SIG-M5 treated with dmso at 0.1 percent for 504 hours (cell line): Measurements from ENCODE around the gene ICAM3.
A peak's percentile ranks its signal among the peaks of the same experiment; 100 is the strongest.

Source experiments
- DNase-seq: peaks from one replicate; lab custom pipeline; 2025; ENCODE audit not compliant: unreplicated experiment; lab: John Stamatoyannopoulos, UW

Gene ICAM3

DNA sequence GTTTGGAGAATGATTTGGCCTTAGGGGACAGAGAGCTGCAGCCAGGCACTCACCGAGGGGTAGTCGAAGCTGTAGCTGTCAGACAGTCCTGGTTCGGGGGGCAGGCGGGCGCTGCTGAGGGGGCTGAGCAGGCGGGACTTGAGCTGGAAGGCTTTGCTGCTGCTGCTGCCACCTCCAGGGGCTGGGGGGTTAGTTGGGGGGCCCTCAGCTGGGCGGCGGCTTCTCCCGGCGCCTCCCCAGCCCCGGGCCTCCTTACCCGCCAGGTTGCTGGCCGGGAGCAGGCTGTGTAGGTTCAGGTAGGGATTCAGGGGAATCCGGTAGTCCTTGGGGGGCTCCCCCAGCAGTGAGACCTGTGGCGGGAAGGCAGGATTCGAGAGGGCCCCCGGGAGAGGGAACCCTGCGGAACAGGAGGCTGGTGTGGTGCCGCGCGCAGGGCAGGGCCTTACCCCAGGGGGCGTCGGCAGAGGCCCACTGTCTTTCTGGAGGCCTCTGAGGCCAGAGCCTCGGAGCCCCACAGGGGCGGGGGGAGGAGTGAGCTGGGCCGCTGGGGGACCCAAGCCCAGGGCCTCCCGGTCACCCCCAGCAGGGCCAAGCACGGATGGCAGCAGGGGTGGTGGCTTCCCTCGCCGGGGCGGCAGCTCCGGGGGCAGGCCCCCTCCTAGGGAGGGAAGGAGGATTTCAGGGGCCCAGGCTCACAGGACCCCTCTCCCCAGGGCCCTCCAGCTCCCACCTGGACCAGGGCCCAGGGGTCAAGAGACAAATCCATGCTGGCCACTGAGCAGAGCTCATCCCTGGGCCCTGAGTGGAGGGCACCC, 18.6 kb downstream of the ICAM3 start:
- DNase-seq = no peak

DNA sequence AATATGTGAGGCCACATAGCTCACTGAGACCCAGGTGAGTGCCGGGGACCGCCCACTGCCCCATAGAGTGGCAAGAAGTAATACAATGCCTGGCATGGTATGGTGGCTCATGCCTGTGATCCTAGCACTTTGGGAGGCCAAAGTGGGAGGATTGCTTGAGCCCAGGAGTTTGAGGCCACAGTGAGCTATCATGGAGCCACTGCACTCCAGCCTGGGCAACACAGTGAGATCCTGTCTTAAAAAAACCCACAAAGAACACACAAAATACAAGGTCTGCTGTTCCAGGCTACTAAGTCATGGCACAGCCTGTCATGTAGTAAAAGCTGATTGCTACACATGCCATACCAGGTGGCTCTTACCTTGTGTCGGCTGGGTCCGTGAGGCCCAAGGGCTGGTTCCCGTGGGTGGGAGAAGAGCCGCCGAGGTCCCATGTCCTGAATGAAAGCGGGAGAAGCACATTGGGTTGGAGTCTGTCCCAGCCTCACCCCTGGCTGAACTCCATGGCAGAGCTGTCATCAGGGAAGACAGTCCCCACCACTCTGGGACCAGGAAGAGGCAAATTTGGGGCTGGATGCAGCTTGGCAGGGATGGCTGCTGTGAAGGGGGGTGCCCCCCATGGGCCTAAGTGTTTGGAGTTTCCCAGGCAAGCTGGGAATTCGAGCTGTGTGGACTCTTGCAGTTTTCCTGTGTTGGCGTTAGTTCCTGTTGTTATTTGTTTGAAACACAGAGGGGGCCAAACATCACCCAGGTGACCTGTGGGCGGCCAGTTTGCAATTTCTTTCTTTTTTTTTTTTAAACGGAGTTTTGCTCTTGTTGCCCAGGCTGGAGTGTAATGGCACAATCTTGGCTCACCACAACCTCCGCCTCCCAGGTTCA, 20.4 kb downstream of the ICAM3 start:
- no peak for DNase-seq

DNA sequence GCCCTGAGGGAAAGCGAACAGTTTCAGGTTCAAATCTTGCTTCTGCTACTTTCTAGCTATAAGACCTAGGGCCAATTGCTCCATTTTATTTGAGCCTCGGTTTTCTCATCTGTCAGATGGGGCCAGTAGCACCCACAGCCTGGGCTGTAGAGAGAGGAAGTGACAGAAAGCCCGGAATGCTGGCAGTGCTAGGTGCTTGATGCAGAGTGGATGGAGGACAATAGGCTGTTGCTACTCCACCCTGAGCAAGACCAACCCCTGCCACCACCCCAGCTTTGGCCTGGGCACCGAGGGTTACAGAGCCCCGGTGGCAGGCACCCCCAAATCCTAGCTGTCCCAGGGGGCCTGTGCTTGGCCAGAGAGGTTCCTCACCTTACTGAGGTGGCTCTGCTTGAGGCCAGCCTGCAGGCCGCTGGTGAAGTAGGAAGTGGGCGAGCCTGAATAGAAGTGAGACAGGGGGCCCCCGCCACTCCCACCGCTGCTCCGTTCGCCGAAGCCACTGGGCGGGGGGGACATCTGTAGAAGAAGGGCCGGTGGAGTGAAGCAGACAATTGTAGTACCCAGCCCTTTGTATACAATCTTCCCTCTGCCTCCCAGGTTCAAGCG, 21.5 kb downstream of the ICAM3 start:
- no peak for DNase-seq

DNA sequence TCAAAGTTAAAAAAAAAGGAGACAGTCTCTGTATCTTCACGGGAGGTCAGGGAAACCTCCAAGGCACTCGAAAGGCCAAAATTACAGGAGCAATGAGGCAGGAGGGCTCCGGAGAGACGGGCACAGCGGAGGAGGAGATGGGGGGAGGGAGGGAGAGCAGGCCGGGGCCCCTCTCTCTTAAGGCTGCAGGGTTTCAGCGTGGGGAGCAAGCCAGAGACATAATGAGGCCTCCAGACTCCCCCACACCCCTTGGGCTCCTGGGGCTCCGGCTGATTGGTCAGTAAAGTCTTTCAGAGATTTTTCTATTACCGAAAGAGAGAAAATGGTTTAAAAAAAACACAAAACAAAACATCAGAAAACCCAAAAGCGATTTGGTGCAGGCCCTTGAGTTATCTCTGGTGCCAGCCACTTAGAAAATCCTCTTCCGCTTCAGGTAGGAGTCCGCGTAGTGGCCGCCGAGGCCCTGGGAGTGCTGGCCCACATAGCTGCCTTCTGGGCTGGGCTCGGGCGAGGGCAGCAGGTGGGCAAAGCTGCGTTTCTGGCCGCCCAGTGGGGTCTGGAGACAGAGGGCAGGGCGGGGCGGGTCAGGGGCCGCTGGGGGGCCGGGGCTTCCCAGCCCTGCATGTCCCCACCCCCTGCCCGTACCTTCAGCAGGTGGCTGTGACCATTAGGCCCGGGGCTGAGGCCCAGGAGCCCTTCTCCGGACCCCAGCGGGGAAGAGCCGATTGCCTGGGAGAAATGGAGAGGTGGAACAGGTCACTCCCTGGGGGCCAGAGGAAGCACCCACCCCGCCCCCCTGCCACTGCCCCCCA, 22.2 kb downstream of the ICAM3 start:
- no peak for DNase-seq

DNA sequence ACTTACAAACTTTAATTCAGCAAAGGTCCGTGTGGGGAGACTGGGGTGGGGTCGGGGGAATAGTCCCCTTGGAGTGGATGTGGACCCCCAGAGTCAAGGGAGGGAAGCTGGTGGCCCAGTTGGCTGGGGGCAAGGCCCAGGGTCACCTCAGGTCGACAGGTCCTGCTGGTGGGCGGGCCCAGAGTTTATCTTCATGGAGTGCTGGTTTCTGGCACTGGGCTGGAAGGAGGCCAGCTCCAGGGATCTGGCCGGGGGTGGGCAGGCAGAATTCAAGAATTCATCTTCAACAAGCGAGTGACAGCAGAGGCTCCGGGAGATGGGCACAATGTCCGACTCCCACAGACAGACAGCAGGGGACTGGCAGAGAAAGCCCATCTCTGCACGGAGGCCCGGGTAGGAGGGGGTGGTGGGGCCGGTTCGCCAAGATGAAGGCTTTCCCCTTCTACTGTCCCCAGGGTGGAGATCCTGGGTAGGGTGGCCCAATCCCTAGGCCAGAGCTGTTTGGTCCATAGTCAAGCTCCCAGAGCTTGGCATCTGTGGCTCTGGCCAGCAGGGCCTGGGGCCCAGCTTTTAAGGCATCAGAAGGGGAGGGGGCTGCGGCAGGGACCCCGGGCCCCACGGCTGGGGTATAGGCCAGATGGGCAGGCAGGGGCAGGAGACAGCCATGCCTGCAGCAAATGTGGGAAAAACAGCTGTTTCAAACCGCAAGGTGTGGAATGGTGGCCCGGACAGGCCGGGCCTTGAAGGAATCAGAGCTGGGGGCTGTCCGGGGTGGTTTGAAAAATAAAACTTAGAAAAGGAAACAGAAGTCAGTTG, 23.0 kb downstream of the ICAM3 start:
- no peak for DNase-seq

DNA sequence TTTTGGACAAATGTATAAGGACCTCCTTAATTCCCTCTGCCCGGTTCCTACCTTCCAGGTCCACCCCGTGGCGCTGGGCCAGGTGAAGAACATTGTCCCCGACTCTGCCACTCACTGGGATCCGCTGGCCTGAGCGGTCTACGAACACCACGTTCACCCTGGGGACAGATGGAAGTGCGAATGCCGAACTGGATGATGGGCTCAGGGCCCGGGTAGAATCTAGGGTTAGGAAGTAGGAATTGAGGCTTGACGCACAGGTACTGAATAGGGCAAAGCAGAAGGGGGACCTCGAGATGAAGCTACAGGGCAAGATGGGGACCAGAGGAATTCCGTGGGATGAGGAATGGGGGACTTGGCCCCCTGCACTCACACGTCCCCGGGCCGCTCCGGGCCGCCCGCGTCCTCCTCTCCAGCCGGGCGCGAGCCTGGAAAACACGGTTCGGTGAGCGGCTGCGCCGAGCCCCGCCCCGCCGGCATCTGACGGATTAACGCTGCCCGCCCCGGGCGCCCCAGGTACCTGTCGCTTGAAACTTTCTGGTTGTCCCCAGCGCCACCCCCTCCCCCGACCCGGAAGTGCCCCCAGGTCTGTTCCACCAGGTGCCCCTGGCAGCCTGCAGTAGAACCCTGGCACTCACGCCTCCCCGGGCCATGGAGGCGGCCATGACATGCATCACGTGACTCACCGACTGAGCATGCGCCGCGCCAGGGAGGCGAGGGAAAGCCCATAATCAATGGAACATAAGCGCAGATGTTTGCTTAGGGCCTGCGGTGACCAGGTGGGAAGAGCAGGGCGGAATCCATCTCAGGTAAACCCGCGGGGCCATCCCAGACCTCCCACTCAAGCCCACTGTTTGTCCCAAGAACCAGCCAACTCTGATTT, 23.8 kb downstream of the ICAM3 start, which contains the start of gene FDX2:
Gene FDX2 (minus strand): TSS at position 681 of the 880 bp plus-strand sequence. CDS start 19 bp downstream, at position 662.
- DNase-seq = peak; percentile 50

DNA sequence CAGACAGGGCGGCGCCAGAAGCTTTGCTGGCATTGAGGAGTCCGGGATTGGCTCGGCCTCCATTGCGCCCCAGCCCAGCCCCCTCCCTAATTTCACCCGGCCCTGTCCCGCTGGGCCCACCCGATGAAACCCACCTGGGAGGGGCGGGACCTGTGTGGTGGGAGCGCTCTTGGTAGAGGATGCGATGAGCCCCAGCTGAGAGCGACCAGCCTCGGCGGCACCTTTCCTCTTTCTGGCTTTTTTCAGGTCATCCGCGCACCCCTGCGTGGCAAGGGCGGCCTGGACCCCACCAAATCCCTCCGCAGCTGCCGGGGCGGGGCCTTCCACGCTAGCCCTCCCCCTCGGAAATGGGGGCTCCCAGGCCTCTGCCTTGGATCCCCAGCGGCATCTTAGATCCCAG, 30.0 kb downstream of the ICAM3 start, which contains the start of gene ZGLP1:
Gene ZGLP1 (minus strand): TSS at position 393 of the 400 bp plus-strand sequence.
- DNase-seq = no peak

DNA sequence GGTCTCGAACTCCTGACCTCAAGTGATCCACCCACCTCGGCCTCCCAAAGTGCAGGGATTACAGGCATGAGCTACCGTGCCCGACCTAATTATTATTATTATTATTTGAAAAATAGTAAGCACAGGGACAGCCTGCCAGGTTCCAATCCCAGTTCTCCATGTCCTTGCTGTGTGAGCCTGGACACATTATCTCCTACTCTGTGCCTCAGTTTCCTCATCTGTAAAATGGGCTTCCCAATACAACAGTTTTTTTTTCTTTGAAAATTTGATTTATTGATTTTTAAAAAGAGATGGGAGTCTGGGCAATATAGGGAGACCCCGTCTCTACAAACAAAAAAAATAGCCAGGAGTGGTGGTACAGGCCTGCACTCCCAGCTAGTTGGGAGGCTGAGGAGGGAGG, 33.1 kb downstream of the ICAM3 start:
- DNase-seq = no peak

DNA sequence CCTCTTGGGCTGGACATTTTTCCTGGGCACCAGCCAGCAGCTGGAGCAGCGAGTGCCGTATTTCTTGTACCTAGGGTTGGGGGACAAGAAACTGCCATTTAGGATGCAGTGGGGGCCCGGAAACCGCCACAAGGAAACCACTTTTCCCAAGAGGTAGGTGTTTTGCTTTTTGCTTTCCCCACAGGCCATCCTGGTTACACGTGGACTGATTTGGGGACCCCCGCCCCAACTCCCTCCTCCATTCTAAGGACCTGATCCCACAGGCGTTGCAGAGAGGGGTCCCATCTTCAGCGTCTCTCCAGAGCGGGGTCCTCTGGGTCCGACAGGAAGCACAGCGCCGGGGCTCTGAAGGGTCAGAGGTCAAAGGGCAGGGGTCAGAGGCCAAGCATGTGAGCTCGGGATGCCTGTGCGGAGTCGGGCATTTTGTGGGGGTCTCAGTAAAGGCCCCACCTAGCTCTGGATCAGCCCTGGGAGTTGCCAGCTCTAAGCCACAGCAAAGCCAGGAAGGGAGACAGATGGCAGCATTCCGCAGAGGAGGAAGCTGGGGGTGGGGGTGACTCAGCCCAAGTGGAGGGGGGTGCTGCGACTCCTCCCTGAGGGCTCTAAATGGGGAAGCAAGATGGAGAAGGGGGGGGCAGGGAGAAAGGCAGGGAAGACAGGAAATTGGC, 34.2 kb downstream of the ICAM3 start:
- peak; percentile 46 for DNase-seq

DNA sequence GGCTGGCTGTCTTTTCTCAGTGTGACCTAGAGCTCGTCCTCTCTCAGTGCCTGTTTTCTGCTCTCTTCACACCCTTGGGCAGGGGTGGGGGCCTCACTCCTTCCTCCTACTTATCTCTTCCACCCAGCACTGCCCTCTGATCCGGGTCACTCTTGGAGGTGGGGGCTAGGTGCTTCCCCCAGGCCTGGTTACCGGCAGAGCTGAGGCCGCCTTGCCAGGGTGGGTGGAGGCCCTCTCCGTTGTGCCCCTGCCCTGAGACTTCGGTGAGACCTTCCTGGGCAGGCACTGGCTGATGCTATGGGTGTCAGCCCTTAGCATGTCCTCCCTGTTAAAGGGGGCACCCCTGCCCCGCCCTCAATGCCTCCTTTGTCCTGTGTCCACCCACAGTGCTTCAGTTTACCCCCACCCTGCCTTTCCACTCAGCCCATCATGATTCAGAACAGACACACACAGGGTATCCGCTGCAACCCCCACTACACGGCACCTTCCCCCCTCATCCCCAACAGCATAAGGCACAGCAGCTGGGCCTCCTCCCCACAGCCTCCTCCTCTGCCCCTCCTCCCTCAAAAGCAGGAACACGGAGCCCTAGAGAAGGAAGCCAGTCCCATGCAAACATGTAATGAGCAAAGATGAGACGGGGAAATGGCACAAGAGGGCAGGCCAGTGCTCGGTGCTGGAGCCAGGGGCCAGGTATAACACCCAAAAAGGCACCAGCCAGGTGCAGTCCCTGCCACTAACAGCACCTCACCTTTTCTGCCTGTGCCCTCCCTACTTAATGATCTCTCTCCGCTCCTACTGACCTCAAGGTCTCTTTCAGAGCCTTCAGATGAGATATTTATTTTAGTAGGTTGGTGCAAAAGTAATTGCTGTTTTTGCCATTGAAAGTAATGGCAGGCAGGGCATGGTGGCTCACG, 39.6 kb downstream of the ICAM3 start:
- no peak for DNase-seq

DNA sequence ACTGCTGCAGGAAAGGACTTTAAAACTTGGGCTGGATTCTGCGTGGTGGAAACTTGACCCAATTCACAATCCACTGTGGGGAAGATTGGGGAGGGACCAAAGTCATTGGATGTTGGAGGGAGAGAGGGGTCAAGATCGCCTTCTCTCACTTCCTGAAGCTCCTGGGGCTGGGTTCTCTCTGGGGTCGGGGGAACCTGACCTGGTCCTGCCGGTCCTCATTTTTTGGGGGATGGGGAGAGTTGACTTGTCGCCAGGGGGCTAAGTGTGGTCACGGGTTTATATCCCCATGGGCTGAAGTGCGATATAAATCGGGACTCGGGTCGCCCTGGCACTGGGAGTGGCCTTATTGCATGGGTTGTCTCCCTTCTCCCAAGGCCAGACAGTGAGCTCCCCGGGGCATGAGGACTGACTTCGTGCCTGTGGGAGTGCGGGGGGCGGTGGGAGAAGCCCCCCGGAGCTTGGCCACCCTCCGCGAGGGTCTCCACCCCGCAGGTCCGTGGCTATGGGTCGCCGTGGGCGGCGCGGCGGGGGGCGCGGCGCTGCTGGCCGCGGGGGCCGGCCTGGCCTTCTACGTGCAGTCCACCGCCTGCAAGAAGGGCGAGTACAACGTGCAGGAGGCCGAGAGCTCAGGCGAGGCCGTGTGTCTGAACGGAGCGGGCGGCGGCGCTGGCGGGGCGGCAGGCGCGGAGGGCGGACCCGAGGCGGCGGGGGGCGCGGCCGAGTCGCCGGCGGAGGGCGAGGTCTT, 43.4 kb downstream of the ICAM3 start:
- DNase-seq = no peak

DNA sequence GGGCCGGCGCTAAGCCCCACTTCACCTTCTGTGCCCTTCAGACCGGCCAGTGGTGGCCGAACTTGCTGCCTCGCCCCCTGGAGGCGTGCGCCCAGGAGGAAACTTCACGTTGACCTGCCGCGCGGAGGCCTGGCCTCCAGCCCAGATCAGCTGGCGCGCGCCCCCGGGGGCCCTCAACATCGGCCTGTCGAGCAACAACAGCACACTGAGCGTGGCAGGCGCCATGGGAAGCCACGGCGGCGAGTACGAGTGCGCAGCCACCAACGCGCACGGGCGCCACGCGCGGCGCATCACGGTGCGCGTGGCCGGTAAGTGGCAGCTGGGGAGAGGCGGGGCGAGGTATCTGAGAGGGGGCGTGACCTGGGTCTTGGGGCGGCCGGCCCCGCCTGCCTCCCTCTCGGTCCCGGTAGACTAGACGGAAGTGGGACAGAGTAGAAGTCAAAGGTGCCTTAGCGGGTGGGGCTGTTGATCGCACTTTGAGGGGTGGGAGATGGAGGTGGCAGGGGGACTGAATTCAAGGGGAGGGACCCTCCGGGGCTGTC, 44.0 kb downstream of the ICAM3 start:
- no peak for DNase-seq

DNA sequence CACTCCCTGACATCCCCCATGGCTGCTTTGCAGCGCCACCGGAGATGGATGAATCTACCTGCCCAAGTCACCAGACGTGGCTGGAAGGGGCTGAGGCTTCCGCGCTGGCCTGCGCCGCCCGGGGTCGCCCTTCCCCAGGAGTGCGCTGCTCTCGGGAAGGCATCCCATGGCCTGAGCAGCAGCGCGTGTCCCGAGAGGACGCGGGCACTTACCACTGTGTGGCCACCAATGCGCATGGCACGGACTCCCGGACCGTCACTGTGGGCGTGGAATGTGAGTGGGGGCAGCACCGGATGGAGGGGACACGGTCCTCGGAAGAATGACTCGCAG, 45.1 kb downstream of the ICAM3 start:
- DNase-seq = no peak

DNA sequence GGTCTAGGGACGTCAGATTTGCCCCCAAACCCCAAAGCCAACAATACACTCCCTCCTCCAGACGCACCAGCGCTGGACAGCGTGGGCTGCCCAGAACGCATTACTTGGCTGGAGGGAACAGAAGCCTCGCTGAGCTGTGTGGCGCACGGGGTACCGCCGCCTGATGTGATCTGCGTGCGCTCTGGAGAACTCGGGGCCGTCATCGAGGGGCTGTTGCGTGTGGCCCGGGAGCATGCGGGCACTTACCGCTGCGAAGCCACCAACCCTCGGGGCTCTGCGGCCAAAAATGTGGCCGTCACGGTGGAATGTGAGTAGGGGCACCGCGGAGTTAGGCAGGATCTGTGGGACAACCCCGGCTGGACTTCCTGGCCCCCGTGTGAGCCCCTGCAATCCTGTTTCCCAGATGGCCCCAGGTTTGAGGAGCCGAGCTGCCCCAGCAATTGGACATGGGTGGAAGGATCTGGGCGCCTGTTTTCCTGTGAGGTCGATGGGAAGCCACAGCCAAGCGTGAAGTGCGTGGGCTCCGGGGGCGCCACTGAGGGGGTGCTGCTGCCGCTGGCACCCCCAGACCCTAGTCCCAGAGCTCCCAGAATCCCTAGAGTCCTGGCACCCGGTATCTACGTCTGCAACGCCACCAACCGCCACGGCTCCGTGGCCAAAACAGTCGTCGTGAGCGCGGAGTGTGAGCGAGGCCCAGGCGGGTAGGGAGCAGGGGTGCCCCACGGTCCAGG, 45.6 kb downstream of the ICAM3 start:
- DNase-seq = no peak

DNA sequence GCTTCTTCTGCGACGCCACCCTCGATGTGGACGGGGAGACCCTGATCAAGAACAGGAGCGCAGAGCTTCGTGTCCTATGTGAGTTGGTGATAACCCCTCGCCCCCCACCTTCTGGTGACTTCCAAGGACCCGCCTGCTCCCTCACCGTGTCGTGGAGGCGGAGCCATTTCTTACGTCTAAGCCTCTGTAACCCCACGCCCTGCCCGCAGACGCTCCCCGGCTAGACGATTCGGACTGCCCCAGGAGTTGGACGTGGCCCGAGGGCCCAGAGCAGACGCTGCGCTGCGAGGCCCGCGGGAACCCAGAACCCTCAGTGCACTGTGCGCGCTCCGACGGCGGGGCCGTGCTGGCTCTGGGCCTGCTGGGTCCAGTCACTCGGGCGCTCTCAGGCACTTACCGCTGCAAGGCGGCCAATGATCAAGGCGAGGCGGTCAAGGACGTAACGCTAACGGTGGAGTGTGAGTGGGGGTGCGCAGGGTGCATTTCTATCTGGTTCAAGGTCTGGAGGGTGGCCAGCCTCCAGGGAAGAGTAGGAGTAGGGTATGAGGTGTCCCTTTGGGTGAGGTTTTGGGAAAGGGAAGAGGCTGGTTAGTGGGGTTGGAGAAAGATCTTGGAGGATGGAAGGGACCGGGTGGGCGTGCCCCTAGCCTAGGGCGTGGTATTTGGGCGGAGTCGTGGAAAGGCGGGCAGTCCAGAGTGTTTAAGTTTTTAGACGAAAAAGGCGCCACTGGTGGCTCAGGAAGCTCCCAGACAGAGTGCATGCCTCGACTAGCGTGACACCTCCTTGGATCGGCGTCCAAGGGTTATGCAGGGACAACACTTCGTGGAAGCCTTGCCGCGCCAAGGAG, 46.4 kb downstream of the ICAM3 start:
- no peak for DNase-seq
